Measurements from ENCODE around the gene ITGB3BP. TPM values are rescaled to one million over a fixed set of nuclear protein-coding genes. Genes with fewer than 3 reads are reported as not detected.

ITGB3BP gene
- total RNA-seq, 1 experiment from 2014 or later: 47.2 TPM

- peak; percentile 29 for DNase-seq
- no peak overlapping the region for H3K56ac ChIP-seq (ENCODE audit: insufficient read length, low read depth, low read length)
- H2BK20ac ChIP-seq (ENCODE audit: low read depth, low read length, poor library complexity, severe bottlenecking): no peak overlapping the region
- no peaks in the 10 kb centered on the region for H3K79me2 ChIP-seq (ENCODE audit: insufficient read depth, low read length)
- no peak overlapping the region for H3K9ac ChIP-seq (ENCODE audit: extremely low read depth, insufficient read length, low read length)
- no peak overlapping the region for H4K5ac ChIP-seq (ENCODE audit: insufficient read length, low read depth, low read length)
- no peak overlapping the region for H2AFZ ChIP-seq (ENCODE audit: low read length)
- H2AK5ac ChIP-seq (ENCODE audit: insufficient read length, low read length): no peak overlapping the region
- Mint-ChIP-seq H3K27me3 (ENCODE audit: low read depth) (no peaks in the 10 kb centered on the region), H3K27ac (no peak overlapping the region), H3K4me3 (no peak overlapping the region), H3K4me1 (no peaks in the 10 kb centered on the region), H3K9me3 (peaks cover 22 to 31% of the 10 kb centered on the region in 2 experiments), H3K36me3 (ENCODE audit: insufficient read depth in 1 of 3, low read depth in 3 of 3) (peaks cover 36 to 37% (median 37%) of the 10 kb centered on the region in 3 experiments)
- no peak overlapping the region for H3K14ac ChIP-seq (ENCODE audit: insufficient read depth, low read length)
- H3K23ac ChIP-seq (ENCODE audit: insufficient read length, low read depth, low read length): no peak overlapping the region
- no peak overlapping the region for H3T11ph ChIP-seq (ENCODE audit: low read length)
- no peak overlapping the region for H3K4me2 ChIP-seq (ENCODE audit: insufficient read depth, insufficient read length, low read length)
- no peak overlapping the region for H4K8ac ChIP-seq (replicated peaks; ENCODE audit: insufficient read length, low read depth, low read length)
- TF ChIP-seq, protein P1, sequence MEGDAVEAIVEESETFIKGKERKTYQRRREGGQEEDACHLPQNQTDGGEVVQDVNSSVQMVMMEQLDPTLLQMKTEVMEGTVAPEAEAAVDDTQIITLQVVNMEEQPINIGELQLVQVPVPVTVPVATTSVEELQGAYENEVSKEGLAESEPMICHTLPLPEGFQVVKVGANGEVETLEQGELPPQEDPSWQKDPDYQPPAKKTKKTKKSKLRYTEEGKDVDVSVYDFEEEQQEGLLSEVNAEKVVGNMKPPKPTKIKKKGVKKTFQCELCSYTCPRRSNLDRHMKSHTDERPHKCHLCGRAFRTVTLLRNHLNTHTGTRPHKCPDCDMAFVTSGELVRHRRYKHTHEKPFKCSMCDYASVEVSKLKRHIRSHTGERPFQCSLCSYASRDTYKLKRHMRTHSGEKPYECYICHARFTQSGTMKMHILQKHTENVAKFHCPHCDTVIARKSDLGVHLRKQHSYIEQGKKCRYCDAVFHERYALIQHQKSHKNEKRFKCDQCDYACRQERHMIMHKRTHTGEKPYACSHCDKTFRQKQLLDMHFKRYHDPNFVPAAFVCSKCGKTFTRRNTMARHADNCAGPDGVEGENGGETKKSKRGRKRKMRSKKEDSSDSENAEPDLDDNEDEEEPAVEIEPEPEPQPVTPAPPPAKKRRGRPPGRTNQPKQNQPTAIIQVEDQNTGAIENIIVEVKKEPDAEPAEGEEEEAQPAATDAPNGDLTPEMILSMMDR (conservative IDR thresholded peaks at IDR 0.05): no peak; the same call in 1 of the 3 replicates
- no peaks in the 10 kb centered on the region for H3K23me2 ChIP-seq (ENCODE audit: insufficient read length, low read depth, low read length, poor library complexity, severe bottlenecking)
- no peak overlapping the region for H4K91ac ChIP-seq (ENCODE audit: insufficient read length, low read depth, low read length)
- H2BK12ac ChIP-seq (ENCODE audit: insufficient read length, low read depth, low read length): no peak overlapping the region
- no peak overlapping the region for H2BK5ac ChIP-seq (ENCODE audit: insufficient read length, low read length)
- H3K9me3 ChIP-seq (ENCODE audit: control insufficient read depth, low read depth, low read length): no peaks in the 10 kb centered on the region
- WGBS (ENCODE audit: extremely low coverage, insufficient read length, low lambda C conversion rate): no CpG with 5 or more reads among the region's 3 CpGs
- H3K27me3 ChIP-seq (ENCODE audit: insufficient read depth, low read length): no peaks in the 10 kb centered on the region
- H3K18ac ChIP-seq (ENCODE audit: insufficient read length, low read depth, low read length): no peak overlapping the region
- H3K79me1 ChIP-seq (ENCODE audit: insufficient read depth, low read depth, low read length, poor library complexity, severe bottlenecking): no peaks in the 10 kb centered on the region
- H4K20me1 ChIP-seq (ENCODE audit: control insufficient read depth, insufficient read depth, insufficient read length): no peaks in the 10 kb centered on the region
- H2BK15ac ChIP-seq (ENCODE audit: low read depth, low read length): no peak overlapping the region
- H3K4ac ChIP-seq (ENCODE audit: low read depth, low read length): no peak overlapping the region
- H3K4me1 ChIP-seq (ENCODE audit: insufficient read depth, low read length): no peaks in the 10 kb centered on the region
- no peak overlapping the region for H3K27ac ChIP-seq (ENCODE audit: insufficient read length, low read depth, low read length)
- H2BK120ac ChIP-seq (ENCODE audit: low read depth, low read length, poor library complexity, severe bottlenecking): no peak overlapping the region
Measured at GRCh38 chr1:63466759-63467158, 56.3 kb downstream of the ITGB3BP start.

Measured in H9 (cell line).